Hematopoietic multipotent progenitor cell treated with erythropoietin and hydrocortisone succinate and interleukin-3 and kit ligand, for 6 days (in vitro differentiated cells): ENCODE measurements around the gene TMEM80.

ENCODE experiments used
- DNase-seq: peaks from one replicate; pipeline ENCODE4 v3.0.0-alpha.2; 2015

The TMEM80 gene

DNA sequence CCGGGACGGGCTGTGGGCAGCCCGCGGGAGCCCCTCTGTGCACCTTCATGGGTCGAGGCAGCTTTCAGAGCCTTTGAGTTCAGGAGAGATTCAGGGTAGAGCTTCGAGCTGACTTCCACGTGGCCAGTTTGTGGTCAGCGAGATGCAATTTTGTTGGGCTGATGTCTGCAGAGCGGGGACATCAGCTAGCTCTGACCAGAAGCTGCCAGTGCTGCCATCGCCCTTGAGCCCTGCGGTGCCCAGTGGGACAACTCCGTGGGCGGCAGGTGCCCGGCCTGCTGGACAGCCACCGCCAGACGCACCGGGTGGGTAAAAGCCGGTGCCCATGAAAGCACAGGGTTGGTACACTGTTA, 52.4 kb downstream of the TMEM80 start:
- DNase-seq = peak; percentile 55

DNA sequence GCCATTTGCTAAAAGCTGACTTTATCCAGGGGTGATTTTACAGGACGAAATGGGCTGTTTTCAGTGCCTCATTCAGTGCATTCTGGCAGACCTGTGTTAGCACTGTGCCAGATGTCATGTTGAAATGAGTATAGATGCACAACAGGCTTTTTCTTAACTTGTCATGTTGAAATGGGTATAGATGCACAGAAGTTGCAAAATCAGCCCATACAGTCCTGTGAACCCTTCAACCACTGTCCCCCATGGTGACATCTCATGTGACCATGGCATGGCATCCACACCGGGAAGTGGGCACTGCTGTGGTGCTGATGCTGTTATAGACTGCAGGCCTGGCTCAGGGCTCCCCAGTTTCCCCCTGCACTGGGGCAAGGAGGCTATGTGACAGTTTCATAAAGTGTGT, 54.1 kb downstream of the TMEM80 start:
- DNase-seq = peak; percentile 80
